Stomach (tissue), 19 donors: ENCODE results near the gene LILRA6. TPM values are rescaled to one million over a fixed set of nuclear protein-coding genes. Genes with fewer than 3 reads are reported as not detected.
"Not testable (repeated sequence)": the region's sequence is repeated elsewhere in the genome, so short reads cannot be mapped to it uniquely, and the experiment has no call there.

Experiments
- DNase-seq, 2 donors: peaks; one replicate each; pipeline versions ENCODE4 v3.0.0 to v3.0.0-alpha.2; 2013 to 2019
- H3K27ac ChIP-seq, 5 donors: fragments of 200-600 bp in 4 of 5; sonication (generic) in 4 of 5; one replicate each; pipeline ENCODE4 v1.5.1; 2013 to 2019; ENCODE audit warnings: mild to moderate bottlenecking in 1 of 5, moderate library complexity in 1 of 5
- H3K27me3 ChIP-seq, 3 donors: fragments of 200-600 bp; sonication (generic); one replicate each; pipeline ENCODE4 v1.5.1; 2017 to 2019; ENCODE audit warnings: mixed run types in 1 of 3
- H3K36me3 ChIP-seq, 4 donors: fragments of 200-600 bp; sonication (generic); 1 replicate in 3 of 4; 2 replicates in 1 of 4; pipeline ENCODE4 v1.5.1; 2016 to 2019
- H3K4me1 ChIP-seq, 4 donors: fragments of 200-600 bp; sonication (generic); one replicate each; pipeline ENCODE4 v1.5.1; 2016 to 2019
- H3K4me3 ChIP-seq, 4 donors: fragments of 200-600 bp; sonication (generic) in 3 of 4; one replicate each; pipeline ENCODE4 v1.5.1; 2016 to 2019; ENCODE audit warnings: mild to moderate bottlenecking in 1 of 4
- H3K9me3 ChIP-seq, 4 donors: fragments of 200-600 bp; sonication (generic); one replicate each; pipeline ENCODE4 v1.5.1; 2016 to 2019
- EP300 ChIP-seq: sonication (generic); formaldehyde crosslinking; IDR thresholded peaks from one replicate; pipeline ENCODE4 v1.6.1; 2017; ENCODE audit warnings: antibody characterized with exemption
- POLR2A ChIP-seq, 4 donors: fragments of 450-650 bp; IDR thresholded peaks; one replicate each; pipeline ENCODE4 v1.6.1; 2016; ENCODE audit warnings: antibody characterized with exemption in 4 of 4, control low read depth in 2 of 4, mild to moderate bottlenecking in 1 of 4, moderate library complexity in 1 of 4
- POLR2AphosphoS5 ChIP-seq, 3 donors: sonication (generic); formaldehyde crosslinking; IDR thresholded peaks; one replicate each; pipeline ENCODE4 v1.6.1; 2016; ENCODE audit warnings: antibody characterized with exemption in 3 of 3
- WGBS, 5 donors: extraction: QIAGEN DNeasy Blood & Tissue Kit in 3 of 5; methylation state at CpG; one replicate each; pipeline versions ENCODE4 v1.1.5 to v1.1.7; 2013 to 2018; 5-methylcytosine and 5-hydroxymethylcytosine counted together
- intact Hi-C: fragments of 100-400 bp; cut with DNase I; formaldehyde crosslinking; loops from one replicate; pipeline ENCODE4 v1.15.1; 2023; ENCODE audit warnings: low total_unique reads
- long read RNA-seq, 10 donors: transcript quantifications; one replicate each; lab custom pipeline, GENCODE V29; 2026
- polyA plus RNA-seq, 3 donors: library from polyadenylated mRNA; stranded (reverse); fragments of 200-250 nt; gene quantifications; one replicate each; pipeline ENCODE4 v1.2.3, GENCODE V29; 2013
- total RNA-seq, 5 donors: library from RNA; depleted of rRNA; stranded (reverse); fragments of >200 nt; gene quantifications; one replicate each; pipeline versions ENCODE4 v1.1.0 to v1.2.3, GENCODE V29; 2014 to 2016
- TF ChIP-seq, protein P1 (sequence below), 7 experiments: fragments of 450-650 bp in 4 of 7; fragments of 200-600 bp in 3 of 7; sonication (generic) in 3 of 7; IDR thresholded peaks; one replicate each; pipeline ENCODE4 v1.5.1; 2016 to 2019; ENCODE audit warnings: antibody characterized with exemption in 7 of 7, control low read depth in 2 of 7, mild to moderate bottlenecking in 1 of 7
- donor health status: healthy with polysubstance abuse.
- donor health status: Bipolar disorder and iron deficiency.
- donor health status: healthy.

Gene LILRA6
- 1 to 10 TPM in 2 of 5 donors, under 1 TPM in 2, not detected in 1; 0.37 to 3.8 (median 1.4) TPM for total RNA-seq
- 1 to 10 TPM in 1 of 3 donors, under 1 TPM in 2; 0.20 to 1.8 (median 0.81) TPM for polyA plus RNA-seq
- long read RNA-seq, donor 1: 0 reads
- long read RNA-seq, donor 2: 0 reads
- long read RNA-seq, donor 3: 0 reads
- long read RNA-seq, donor 4: 0 reads
- long read RNA-seq, donor 5: 0 reads
- long read RNA-seq, donor 6: 0 reads
- long read RNA-seq, donor 7: 0 reads
- long read RNA-seq, donor 8: 0 reads
- long read RNA-seq, donor 9: 0 reads
- long read RNA-seq, donor 10, partial matches to known transcripts: 0 of 1 reads
- long read RNA-seq, donor 10, other reads (novel, unspliced or antisense): 0 of 1 reads

DNA sequence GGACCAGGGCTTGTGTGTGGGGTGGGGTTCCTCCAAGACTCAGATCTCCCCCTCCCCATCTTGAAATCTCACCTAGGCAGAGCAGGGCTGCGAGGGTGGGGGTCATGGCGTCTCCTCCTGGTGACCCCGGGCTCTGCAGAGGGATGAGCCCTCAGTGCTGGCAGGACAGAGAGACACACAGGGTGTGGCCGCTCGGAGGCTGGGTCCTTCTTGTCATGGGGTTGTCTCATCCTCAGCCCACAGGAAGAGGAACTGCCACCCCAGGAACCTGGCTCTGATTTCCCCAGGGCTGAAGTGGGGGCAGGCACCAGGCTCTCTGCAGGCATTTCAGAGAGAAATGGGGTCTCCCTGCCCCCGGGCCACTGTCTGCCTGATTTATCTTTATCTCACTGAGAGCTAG is at the start of gene LILRA6:
TSS of gene LILRA6 (minus strand) at position 145 of the 400 bp plus-strand sequence.
- H3K27ac ChIP-seq, H3K4me1 ChIP-seq, H3K36me3 ChIP-seq, intact Hi-C loops, H3K9me3 ChIP-seq: not testable (repeated sequence)
- Histone ChIP-seq H3K4me3 (peak within 1 kb of the TSS in 1 of 4 donors; percentile 4), H3K27me3 (peaks cover 0 to 22% (median 11%) of the 10 kb centered on the region in 3 donors)
- peak in 1 of 2 donors; percentile 23 for DNase-seq
- 71 to 76% methylated on average over 4 to 6 of the region's 6 CpGs; no CpG with 5 or more reads in 3 of the 5 donors for WGBS, 5 donors

DNA sequence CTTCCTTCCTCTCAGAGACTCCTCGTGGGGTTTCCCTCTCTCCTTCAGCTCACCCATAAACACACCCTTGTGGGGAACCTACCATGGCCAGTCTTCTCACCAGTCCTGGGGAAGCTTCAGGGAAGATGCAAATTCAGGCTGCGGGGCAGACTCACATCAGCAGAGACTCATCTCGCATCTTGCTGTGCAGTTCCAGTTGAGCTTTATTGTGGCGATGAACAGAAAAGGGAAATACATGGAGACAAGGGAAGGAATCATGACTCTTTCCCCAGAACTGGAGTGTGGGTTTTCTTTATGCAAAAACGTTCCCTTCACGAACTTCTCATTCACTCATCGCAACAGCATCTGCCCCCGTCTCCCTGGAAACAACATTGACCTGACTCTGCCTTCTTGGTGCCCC is 46.6 kb upstream of the LILRA6 start:
- H3K27ac ChIP-seq, intact Hi-C loops, DNase-seq, H3K9me3 ChIP-seq, H3K36me3 ChIP-seq, H3K4me1 ChIP-seq, H3K4me3 ChIP-seq: not testable (repeated sequence)
- peaks cover 0 to 31% (median 0%) of the 10 kb centered on the region in 3 donors for H3K27me3 ChIP-seq
- WGBS, 5 donors: 58 to 74% (median 61%) methylated on average over 8 of the region's 8 CpGs

DNA sequence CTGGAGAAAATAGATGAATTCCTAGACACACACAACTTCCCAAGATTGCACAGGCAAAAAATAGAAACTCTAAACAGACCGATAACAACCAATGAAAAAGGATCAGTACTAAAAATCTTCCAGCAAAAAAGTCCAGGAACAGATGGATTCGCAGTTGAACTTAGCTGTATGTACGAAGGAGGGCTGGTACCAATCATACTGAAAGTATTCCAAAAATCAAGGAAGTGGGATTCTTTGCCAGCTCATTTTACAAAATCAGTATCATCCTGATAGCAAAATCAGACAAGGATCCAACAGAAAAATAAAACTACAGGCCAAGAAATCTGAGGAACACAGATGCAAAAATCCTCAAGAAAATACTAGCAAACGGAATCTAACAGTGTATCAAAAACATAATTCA is 44.9 kb upstream of the LILRA6 start:
- Histone ChIP-seq H3K27ac (no peak overlapping the region), H3K36me3 (no peaks in the 10 kb centered on the region), H3K27me3 (peaks cover 0 to 27% (median 0%) of the 10 kb centered on the region in 3 donors), H3K4me3 (no peak overlapping the region), H3K4me1 (no peaks in the 10 kb centered on the region), H3K9me3 (no peaks in the 10 kb centered on the region)
- intact Hi-C loops: no loop called here
- DNase-seq: no peak
- TF ChIP-seq POLR2AphosphoS5 (IDR thresholded peaks at IDR 0.05) (no peak), POLR2A (IDR thresholded peaks at IDR 0.05) (no peak), EP300 (no peak)
- TF ChIP-seq, protein P1, sequence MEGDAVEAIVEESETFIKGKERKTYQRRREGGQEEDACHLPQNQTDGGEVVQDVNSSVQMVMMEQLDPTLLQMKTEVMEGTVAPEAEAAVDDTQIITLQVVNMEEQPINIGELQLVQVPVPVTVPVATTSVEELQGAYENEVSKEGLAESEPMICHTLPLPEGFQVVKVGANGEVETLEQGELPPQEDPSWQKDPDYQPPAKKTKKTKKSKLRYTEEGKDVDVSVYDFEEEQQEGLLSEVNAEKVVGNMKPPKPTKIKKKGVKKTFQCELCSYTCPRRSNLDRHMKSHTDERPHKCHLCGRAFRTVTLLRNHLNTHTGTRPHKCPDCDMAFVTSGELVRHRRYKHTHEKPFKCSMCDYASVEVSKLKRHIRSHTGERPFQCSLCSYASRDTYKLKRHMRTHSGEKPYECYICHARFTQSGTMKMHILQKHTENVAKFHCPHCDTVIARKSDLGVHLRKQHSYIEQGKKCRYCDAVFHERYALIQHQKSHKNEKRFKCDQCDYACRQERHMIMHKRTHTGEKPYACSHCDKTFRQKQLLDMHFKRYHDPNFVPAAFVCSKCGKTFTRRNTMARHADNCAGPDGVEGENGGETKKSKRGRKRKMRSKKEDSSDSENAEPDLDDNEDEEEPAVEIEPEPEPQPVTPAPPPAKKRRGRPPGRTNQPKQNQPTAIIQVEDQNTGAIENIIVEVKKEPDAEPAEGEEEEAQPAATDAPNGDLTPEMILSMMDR (IDR thresholded peaks at IDR 0.05): no peak
- 65 to 77% (median 72%) methylated on average over 4 of the region's 4 CpGs for WGBS, 5 donors

DNA sequence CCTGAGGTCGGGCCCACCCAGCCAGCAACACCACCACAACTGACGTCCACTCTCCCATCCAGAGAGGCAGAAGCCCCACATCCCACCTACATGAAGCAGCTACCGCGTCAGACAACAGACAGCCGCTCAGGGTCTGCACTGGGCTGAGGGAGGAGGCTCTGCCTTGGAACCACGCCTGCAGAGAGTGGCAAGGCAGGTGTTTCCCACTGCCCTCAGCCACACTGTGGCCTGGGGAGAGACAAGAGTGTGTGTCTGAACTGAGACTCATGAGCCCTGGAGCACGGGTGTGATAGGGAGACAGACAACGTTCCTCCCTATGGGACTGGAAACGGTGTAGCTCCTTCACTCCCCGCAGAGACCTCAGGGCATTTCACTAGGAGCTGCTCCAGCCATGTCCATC is 43.7 kb upstream of the LILRA6 start:
- H3K9me3 ChIP-seq, H3K27ac ChIP-seq, DNase-seq, H3K4me1 ChIP-seq, H3K4me3 ChIP-seq, intact Hi-C loops, H3K36me3 ChIP-seq: not testable (repeated sequence)
- H3K27me3 ChIP-seq: peaks cover 0 to 32% (median 6%) of the 10 kb centered on the region in 3 donors
- WGBS, 5 donors: 50 to 70% (median 60%) methylated on average over 2 to 10 of the region's 10 CpGs

DNA sequence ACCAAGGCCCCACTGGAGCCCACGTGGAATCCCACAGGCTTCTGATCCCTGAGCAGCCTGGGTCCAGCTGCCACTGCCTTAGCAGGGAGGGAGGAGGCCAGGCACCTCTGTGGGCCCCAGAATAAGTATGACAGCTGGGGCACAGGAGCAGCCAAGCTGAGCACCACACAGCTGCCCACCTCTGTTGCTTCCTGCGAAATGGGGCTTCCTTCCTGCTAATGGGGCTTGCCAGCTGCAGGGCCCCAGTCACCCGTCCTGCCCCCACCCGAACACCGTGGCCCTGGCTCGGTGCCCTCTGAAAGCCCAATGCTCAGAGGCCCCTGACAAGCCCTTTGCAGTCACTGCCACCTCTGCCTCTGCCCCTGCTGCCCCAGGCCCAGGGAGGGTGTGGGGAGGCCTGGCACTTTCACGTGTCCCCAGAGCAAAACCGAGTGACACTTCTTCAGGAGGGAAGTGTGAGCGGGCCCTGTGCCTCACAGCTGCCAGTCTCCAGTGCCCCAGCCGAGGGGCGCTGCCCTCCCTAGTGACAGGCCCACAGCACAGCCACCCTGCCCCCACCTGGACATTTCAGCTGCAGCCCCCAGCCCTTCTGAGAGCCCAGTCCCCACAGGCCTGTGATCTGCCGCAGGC is 43.0 kb upstream of the LILRA6 start:
- DNase-seq, H3K36me3 ChIP-seq, H3K27ac ChIP-seq, H3K4me1 ChIP-seq, intact Hi-C loops, H3K4me3 ChIP-seq, H3K9me3 ChIP-seq: not testable (repeated sequence)
- H3K27me3 ChIP-seq: peaks cover 0 to 29% (median 6%) of the 10 kb centered on the region in 3 donors
- WGBS, 5 donors: 55 to 80% (median 62%) methylated on average over 2 to 11 of the region's 12 CpGs

DNA sequence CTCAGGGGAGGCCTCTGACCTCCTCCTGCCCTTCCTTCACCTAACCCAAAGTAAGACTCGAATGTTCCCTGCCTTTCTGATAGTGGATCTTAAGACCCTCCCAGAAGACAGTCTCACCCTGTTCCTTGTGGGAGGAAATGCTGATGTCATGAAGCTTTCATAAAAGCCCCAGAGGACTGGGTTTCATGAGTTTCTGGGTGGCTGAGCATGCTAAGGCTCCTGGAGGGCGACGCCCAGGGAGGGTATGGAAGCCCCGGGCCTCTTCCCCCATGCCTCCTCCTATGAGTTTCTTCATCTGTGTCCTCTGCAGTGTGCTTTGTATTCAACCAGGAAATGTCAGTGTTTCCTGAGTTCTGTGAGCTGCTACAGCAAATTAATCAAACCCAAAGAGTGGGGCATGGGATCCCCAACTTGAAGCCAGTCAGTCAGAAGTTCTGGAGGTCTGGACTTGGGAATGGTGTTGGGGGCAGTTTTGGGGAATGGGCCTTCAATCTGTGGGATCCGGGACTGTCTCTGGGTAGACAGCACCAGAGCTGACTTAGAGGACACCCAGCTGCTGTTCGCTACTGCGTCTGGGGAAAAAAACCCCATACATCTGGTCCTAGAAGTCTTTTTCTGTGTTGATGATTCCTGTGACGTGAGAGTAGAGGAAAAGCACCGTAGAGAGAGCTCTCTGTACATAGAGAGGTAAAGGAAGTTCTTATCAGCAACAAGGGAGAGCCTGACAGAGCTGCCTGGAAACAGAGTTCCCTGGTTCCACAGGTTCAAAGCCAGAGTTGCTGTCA is 40.3 kb upstream of the LILRA6 start:
- intact Hi-C loops: loop anchor here (5.0 kb wide), 1 partner anchor 304 kb away; no protein-coding TSS in a partner anchor
- Histone ChIP-seq H3K9me3 (no peaks in the 10 kb centered on the region), H3K27me3 (peaks cover 0 to 48% (median 9%) of the 10 kb centered on the region in 3 donors), H3K27ac (peak overlapping the region in 1 of 5 donors; percentile 32), H3K4me1 (no peaks in the 10 kb centered on the region), H3K4me3 (no peak overlapping the region), H3K36me3 (no peaks in the 10 kb centered on the region)
- 41 to 52% (median 47%) methylated on average over 5 to 9 of the region's 9 CpGs for WGBS, 5 donors
- TF ChIP-seq, protein P1 (IDR thresholded peaks at IDR 0.05): no peak
- TF ChIP-seq POLR2AphosphoS5 (IDR thresholded peaks at IDR 0.05): no peak
- TF ChIP-seq POLR2A (IDR thresholded peaks at IDR 0.05): no peak
- DNase-seq: no peak

DNA sequence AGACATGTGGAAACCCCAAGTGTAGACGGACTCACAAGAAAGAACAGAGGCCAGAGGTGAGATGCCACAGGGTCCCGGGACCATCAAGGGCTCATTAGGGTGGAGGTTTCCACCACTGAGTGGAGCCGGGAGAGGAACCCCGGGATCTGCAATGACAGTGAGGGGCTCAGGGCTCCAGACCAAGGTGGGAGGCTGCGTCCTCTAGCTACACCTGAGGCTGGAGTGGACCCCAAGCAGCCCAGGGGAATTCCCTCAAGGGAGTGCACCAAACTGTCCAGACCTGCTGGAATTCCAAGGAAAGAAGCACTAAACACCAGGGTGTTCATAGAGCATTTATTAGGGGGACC is 39.1 kb upstream of the LILRA6 start:
- not testable (repeated sequence) for H3K4me1 ChIP-seq, H3K36me3 ChIP-seq, H3K27ac ChIP-seq, DNase-seq, H3K4me3 ChIP-seq, H3K9me3 ChIP-seq
- peaks cover 0 to 58% (median 9%) of the 10 kb centered on the region in 3 donors for H3K27me3 ChIP-seq
- 69 to 79% (median 74%) methylated on average over 5 of the region's 5 CpGs for WGBS, 5 donors
- intact Hi-C loops: loop anchor here (5.0 kb wide), 1 partner anchor 306 kb away; no protein-coding TSS in a partner anchor
